HG03439 (cell line): ENCODE data around the gene TMEM223.
"Not testable (repeated sequence)": the region's sequence is repeated elsewhere in the genome, so short reads cannot be mapped to it uniquely, and the experiment has no call there.

ENCODE experiments used
- ATAC-seq: cut with Tn5 transposase; IDR thresholded peaks from one replicate; pipeline ENCODE4 v1.9.1; 2021; ENCODE audit warnings: mild to moderate bottlenecking, moderate library complexity; ENCODE audit not compliant: unreplicated experiment

Gene TMEM223, protein sequence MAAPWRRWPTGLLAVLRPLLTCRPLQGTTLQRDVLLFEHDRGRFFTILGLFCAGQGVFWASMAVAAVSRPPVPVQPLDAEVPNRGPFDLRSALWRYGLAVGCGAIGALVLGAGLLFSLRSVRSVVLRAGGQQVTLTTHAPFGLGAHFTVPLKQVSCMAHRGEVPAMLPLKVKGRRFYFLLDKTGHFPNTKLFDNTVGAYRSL

DNA sequence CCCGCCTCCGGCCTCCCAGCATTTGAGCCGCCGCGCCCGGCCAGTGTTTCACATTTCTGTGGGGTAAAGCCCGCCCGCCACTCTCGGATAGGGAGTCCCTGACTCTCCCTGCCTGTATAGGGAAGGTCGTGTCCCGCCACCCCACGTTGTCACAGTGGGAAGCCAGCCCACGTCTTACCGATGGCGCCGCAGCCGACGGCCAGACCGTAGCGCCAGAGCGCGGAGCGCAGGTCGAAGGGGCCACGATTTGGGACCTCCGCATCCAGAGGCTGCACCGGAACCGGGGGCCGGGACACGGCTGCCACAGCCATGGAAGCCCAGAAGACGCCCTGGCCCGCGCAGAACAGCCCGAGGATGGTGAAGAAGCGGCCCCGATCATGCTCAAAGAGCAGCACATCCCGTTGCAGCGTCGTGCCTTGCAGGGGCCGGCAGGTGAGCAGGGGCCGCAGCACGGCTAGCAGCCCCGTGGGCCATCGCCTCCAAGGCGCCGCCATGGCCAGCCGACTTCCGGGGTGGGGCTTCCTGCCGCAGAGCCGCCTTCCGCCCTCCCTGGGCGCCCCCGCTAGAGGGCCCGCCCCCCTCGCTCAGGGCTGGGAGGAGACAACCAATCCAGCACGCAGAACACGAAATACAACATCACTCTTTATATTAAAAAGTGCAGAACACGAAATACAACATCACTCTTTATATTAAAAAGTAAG lies at the start of gene TMEM223:
TMEM223 (minus strand) TSS at position 506 of the 701 bp plus-strand sequence; CDS start at position 494, 12 bp downstream.
- ATAC-seq, result peak; percentile 59

DNA sequence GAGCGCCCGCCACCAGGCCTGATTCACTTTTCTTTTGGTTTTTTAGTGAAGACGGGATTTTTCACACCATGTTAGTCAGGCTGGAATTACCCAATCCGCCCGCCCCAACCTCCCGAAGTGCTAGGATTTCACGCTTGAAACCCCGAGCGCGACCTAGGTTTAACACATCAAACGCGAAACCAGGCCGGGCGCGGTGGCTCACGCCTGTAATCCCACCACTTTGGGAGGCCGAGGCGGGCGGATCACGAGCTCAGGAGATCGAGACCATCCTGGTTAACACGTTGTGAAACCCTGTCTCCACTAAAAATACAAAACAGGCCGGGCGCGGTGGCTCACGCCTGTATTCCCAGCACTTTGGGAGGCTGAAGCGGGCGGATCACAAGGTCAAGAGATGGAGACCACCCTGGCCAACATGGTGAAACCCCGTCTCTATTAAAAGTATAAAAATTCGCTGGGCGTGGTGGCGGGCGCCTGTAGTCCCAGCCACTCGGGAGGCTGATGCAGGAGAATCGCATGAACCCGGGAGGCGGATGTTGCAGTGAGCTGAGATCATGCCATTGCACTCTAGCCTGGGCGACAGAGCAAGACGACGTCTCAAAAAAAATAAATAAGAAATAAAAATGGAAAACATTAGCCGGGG lies 49.0 kb upstream of the TMEM223 start:
- ATAC-seq, result peak; percentile 8

DNA sequence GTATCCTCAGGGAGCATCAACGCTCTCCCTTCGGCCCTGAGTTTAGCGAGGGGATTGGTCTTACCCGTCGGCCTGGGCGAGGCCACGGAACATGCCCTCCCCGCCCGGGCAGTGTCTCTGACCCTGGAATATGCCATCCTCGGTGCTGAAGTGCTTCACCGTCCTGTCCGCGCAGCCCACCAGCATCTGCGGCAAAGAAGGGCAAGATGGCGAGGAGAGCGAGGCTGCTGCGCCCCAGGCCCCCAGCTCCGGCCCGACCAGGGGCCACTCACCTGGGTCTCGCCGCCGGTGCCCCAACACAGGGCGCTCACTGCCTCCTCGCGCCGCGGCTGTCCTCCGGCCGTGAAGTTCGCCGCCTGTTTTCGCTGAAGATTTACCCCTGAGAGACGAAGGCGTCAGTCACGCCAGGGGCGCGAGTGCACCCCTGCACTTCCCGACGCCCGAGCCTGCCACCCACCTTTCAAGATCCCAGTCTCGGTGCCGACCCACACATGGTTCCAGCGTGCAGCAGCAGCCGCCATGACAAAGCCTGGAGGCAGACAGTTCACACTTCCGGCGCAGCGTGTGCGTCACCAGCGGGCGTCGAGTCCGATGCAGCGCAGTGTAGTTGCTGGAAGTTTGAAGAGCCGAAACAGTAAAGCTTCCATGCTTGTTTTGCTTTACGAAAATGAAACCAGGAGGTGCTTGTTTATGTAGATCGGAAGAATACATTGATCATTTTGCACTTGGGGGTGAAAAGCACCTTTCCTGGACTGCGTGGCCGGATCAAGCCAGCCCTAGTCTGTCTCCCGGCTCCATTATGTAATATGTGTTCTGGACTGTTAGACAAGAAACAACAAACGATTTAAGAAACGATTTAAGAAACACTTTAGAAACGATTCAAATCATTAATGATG lies 47.5 kb upstream of the TMEM223 start, which contains the start of gene WDR74:
WDR74 (minus strand) TSS at position 541 of the 896 bp plus-strand sequence; CDS start at position 521, 20 bp downstream.
- ATAC-seq, result peak; percentile 47

DNA sequence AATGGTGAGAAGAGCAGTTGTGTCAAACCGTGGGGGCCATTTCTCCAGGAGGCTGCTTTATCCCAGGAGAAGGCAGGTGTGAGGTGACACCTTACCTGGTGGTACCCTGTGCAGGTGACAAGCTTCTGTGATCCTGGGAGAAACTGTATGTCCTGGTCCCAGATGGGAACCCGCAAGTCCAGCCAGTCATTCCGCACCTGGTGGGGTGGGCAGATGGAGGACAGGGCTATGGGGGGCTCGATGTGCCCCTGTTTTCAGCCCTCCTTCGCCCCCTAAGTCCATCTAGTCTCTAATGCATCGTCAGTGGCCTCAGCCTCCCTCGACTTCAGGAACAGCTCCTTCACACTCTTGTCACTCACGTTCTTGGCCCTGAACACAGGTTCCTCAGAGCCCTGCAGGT lies 43.5 kb upstream of the TMEM223 start:
- no peak for ATAC-seq

DNA sequence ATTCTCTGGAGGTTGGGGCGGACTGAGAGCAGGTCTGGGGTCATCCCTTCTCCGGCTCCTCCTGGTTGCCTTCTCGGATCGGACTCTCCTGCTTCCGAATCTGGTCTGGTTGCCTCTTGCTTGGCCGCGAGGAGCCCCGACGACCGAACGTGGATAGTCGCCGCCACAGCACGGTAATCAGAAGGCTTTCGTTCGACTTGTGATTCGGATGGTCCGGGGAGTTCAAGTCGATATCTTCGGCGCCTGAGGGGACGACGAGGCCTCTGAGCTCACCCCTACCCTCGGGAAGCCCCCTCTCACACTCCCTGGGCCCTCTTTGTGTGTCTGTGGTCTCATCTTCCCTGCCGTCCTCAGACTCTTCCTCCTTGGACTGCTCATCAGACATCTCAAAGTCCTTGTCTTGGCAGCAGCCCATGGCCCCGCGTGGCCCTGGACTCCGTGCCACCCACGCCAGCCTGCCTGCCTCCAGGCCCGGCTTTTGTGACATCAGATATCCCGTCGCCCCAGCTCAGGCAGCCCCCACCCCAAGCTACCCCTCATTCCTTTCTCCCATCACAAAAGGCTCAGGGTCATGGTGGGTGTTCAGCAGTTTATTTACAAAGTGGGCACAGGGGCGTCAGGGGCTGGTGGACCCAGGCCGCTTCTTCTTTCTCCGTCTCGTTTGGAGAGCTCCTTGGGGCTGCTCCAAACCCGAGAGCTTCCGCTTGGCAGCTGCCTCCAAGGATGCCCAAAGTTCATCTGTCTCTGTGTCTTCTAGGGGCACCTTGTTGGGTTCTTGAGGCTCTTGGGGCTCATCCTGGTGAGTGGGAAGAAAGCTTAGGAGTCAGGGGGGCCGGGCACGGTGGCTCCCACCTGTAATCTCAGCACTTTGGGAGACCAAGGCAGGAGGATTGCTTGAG lies 40.8 kb upstream of the TMEM223 start, which contains the start of gene TEX54:
TEX54 (minus strand) TSS at position 506 of the 899 bp plus-strand sequence.
- peak; percentile 7 for ATAC-seq

DNA sequence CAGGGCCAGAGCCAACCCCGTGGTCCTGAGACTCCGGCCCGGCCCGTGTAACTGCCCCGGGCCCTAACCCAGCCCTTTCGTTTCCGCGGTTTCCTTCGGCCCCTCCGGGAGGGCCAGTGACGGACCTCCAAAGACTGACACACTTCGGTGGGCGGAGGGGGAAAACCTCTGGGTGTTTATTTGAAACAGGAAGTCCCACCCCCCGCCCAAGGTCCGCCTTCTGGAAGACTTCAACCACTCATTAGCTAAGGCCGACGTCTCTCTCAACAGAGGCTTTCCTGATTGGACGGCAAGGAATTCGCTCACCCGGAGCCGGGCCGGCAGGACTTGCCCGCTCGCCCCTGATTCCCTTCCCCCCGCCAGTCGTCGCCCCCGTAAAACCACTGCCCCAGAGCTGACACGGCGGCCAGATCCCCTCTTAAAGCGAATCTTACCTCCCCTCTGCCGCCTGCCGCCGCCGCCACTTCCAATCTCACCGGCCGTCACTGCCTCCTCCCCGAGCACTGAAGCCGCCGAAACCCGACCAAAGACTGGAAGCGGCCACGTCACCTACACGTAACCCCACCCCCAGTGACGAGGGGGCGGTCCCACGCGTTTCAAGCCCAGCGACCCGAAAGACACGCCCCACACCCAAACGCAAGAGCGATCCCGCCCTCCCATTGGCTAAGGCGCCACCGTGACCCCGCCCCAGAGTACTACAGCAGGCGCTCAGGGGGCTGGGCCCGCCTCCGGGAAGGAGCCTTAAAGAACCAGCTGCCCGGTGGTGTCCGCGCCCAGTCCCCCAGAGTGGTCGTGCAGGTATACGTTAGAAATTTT lies 39.9 kb upstream of the TMEM223 start, which contains the start of gene STX5:
STX5 (minus strand) TSS at position 532 of the 816 bp plus-strand sequence. CDS start 808 bp downstream, outside the sequence.
- peak; percentile 83 for ATAC-seq

DNA sequence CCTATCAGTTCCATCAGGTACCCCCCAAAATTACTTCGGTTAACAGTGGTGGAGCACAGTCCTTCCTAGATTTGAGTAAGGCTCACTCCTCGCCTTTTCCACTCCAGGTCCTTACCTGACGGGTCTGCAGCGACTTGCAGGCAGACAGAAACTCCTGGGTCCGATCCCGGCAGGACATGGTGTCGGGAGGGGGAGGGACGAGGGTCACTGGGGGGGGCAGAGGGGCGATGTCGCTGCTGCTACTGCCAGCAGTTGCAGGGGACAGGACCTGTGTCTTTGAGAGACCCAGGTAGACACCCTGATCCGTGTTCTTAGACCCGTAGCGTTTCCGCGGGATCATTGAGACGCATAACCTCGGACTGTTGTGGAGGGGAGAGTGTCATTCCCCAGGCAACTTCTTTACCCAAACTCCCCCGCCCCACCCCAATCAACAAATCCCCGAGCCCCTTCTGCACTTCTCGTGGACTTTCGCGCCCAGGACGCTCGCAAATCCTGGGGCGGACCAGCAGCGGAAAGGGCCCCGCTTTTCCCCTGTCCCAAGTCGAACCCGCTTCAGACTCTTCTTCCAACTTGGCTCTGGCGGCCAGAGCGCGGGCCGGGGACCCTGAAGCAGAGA lies 39.2 kb upstream of the TMEM223 start:
- ATAC-seq, result no peak

DNA sequence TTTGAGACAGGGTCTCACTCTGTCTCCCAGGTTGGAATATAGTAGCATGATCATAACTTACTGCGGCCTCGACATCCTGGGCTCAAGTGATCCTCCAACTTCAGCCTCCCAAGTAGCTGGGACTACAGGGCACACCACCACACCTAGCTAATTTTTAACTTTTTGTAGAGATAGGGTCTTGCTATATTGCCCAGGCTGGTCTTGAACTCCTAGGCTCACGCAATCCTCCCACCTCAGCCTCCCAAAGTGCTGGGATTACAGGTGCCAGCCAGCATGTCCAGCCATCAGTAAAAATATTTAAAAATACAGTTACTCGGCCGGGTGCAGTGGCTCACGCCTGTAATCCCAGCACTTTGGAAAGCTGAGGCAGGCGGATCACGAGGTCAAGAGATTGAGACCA lies 36.3 kb upstream of the TMEM223 start:
- not testable (repeated sequence) for ATAC-seq

DNA sequence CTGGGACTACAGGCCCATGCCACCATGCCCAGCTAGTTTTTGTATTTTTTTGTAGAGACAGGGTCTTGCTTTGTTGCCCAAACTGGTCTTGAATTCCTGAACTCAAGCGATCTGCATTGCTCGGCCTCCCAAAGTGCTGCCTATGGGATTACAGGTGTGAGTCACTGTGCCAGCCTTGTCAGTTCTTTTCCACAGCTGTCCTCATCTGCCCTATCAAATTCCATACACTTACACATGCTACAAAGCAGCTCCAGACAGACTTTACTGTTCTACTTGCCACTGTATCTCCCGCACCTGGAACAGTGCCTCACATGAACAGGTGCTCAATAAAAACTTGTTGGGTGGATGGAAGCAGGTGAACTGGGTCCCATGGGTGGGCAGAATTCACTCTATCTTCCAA lies 31.9 kb upstream of the TMEM223 start:
- ATAC-seq, result no peak

DNA sequence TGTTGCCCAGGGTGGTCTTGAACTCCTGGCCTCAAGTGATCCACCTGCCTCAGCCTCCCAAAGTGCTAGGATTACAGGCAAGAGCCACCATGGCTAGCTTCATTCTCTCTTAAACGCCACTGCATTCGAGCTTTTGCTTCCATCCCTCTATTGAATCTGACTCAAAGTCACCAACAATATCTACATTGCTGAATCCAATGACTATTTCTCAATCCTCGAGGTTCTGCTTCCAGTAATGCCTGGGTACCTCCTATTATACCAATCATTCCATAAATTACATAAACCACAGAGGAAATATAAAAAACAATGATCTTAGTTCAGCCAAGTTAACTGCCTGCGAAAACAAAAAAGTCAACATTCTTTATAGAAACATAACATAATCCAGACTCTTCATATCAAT lies 25.3 kb upstream of the TMEM223 start:
- no peak for ATAC-seq

DNA sequence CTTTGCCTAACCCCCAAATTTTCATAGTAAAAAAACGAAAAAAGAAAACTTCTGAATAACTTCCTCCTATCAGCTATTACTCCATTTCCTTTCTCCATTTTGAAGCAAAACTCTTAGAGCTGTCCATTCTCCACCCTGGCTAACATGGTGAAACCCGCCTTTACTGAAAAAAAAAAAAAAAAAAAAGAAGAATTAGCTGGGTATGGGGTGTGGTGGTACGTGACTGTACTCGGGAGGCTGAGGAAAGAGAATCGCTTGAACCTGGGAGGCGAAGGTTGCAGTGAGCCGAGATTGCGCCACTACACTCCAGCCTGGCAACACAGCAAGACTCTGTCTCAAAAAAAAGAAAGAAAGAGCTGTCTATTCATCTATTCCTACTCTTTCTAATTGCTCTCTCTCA lies 24.8 kb upstream of the TMEM223 start:
- ATAC-seq, result no peak

DNA sequence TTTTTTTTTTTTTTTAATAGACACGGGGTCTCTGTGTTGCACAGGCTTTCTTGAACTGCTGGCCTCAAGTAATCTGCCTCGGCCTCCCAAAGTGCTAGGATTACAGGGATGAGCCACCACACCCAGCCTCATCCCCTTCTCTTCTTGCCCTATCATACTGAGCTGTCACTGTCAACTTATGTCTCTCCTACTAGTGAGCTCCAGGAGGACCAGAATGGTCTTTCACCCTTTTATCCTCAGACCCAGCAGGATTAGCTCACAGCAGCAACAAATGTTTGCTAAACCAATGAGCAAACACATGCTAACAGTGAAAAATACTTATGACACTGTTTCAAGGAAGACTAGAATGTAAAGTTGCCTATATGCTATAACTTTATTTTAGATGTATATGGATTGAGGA lies 19.9 kb upstream of the TMEM223 start:
- ATAC-seq, result no peak

DNA sequence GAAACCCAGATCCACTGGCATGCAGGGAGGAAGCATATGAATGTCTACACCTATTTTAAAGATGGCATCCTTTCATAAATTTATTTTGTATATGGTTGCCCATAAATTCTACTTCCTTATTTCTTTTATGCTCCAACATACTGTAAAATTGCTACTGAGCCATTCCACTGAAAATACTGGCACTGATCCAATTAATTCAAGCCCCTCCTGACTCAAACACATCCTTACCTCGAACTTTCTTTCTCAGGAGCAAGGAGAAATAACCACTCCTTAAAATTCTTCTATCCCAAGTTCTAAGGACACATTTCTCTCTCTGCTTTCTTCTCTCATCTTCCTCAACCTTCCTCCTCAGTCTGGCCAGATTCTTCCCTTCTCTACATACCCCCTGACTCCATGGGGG lies 18.9 kb upstream of the TMEM223 start:
- ATAC-seq, result no peak

DNA sequence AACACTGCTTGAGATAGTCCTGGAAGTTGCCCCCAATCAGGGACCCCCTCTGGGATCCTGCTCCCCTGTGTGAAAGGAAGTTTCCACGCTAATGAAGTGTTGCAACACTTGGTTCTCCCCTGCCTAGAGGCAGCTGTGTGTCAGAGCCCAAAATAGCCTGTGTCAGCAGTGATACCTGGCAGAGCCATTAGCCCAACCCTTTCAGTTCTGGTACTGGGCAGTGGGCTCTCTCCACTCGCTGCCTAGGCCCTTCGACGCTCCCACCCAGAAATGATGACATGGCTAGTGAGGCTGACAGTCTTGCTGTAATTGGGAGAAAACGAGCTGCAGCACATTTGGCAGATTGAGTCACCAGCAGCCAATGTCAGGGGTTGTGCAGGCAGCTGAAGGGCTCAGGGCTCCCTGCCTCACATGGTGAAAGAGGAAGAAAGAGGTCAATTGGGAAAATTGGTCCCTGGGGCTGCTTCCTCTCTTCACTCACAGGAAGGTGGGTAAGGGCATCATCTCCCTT lies 14.9 kb upstream of the TMEM223 start:
- ATAC-seq, result no peak

DNA sequence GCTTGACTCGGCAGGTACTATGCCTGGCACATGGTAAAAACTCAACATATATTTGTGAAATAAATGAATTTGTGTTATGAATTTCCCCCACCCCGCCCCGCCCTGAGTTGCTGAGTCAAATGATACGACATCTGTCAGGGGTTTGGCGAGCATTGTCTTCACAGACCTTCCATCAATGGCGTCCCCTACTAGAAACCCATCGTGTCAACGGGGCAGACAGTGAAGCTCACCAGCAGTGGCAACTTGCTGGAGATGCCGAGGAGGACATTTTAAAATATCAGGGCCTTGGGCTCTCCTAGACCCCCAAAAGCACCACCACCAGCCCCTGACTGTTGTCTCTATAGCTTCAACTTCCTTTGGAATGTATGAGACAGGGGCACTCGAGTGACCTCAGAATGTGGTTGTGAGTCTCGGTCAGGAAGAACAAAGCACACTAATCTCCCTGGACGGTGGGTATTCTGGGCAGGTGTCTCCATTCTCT lies 14.2 kb upstream of the TMEM223 start:
- ATAC-seq, result no peak

DNA sequence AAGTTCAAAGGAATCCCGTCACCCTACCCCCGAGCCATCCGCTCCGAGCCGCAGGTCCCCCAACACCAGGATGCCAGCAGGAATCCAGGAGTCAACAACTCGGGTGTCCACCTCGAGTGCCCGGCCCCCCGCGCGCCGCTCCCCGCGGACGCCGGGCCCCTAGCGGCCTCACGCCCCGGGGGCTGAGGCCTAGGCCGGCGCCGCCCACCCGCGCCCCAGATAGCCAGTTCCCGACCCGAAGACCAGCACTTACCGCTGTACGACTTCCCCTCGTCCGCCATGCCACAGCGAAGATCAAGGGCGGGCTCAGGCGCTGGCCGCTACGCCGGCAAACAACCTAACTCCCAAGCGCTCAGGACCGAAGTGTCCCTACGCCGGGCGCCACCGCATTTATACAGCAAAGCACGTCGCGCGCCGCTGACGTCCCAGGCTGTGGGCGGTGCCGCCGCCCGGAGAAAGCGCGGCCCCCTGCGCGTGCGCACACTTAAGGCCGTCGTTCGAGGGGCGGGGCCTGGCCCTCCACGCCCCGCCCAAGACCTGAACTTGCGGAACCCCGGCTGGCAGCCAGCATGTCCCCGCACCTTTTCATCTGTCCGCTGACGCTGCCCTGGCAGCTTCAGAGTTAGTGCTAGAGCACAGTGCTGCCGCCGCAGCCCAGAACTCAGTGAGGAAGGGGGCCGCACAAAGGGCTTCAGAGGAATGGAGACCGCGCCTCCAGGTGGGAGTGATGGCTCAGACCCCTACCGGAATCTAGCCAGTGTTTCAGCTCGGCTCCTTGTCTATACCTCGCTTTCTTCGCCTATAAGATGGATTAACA lies 13.5 kb upstream of the TMEM223 start, which contains the start of gene NXF1:
NXF1 (minus strand) TSS at position 365 of the 817 bp plus-strand sequence; CDS start at position 281, 84 bp downstream.
- peak; percentile 83 for ATAC-seq
